ENCODE results near the gene SIX2. TPM values are rescaled to one million over a fixed set of nuclear protein-coding genes. Genes with fewer than 3 reads are reported as not detected.

SIX2 gene
- total RNA-seq, 4 donors from 2014 or later, result 0.14 to 0.32 TPM; not detected in 2

DNA sequence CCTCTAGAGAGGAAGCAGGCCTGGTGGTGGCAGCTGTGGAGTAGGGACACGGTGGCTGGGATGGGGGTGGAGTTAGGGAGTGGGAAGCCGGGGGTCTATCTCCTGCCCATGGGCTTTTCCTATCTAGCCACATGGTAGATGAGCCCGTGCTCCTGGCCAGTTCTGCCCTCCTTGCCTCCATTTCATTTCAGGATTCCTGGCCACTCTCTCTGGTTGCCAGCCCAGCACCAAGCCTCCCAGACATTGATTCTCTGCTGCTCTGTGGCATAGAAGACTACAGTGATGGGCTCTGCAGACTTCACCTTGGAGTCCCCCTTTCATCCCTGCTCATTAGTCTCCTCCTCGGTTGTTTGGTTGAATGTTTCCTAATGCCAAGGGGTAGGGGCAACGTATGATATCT, 48.4 kb downstream of the SIX2 start:
- in situ Hi-C loops (cut with MboI; ENCODE audit: low pct_ligation_motif_present in 1 of 4, low pct_unique_long_range_greater_than_20kb in 1 of 4, low sequenced_read_pairs in 3 of 4), result loop anchor here in 3 of 4 donors (25.0 kb wide), 3 partner anchors 474 to 924 kb away; no protein-coding TSS in a partner anchor
- Histone ChIP-seq H3K4me3 (no peak overlapping the region), H3K4me1 (peaks cover 0 to 2% (median 0%) of the 10 kb centered on the region in 4 donors), H3K27me3 (peaks cover 61% of the 10 kb centered on the region), H3K36me3 (no peaks in the 10 kb centered on the region), H3K9me3 (no peaks in the 10 kb centered on the region), H3K27ac (no peak overlapping the region)
- intact Hi-C loops (cut with DNase I; ENCODE audit: low total_unique reads), result no loop called here
- TF ChIP-seq EP300 (IDR thresholded peaks at IDR 0.05; ENCODE audit: low read depth) (no peak), POLR2AphosphoS5 (IDR thresholded peaks at IDR 0.05) (no peak), POLR2A (IDR thresholded peaks at IDR 0.05) (no peak)
- TF ChIP-seq, protein P1, sequence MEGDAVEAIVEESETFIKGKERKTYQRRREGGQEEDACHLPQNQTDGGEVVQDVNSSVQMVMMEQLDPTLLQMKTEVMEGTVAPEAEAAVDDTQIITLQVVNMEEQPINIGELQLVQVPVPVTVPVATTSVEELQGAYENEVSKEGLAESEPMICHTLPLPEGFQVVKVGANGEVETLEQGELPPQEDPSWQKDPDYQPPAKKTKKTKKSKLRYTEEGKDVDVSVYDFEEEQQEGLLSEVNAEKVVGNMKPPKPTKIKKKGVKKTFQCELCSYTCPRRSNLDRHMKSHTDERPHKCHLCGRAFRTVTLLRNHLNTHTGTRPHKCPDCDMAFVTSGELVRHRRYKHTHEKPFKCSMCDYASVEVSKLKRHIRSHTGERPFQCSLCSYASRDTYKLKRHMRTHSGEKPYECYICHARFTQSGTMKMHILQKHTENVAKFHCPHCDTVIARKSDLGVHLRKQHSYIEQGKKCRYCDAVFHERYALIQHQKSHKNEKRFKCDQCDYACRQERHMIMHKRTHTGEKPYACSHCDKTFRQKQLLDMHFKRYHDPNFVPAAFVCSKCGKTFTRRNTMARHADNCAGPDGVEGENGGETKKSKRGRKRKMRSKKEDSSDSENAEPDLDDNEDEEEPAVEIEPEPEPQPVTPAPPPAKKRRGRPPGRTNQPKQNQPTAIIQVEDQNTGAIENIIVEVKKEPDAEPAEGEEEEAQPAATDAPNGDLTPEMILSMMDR (IDR thresholded peaks at IDR 0.05), result no peak
- DNase-seq, result no peak
- 73 to 79% methylated on average over 5 of the region's 5 CpGs for WGBS, 2 donors (ENCODE audit: low coverage in 1 of 2)

DNA sequence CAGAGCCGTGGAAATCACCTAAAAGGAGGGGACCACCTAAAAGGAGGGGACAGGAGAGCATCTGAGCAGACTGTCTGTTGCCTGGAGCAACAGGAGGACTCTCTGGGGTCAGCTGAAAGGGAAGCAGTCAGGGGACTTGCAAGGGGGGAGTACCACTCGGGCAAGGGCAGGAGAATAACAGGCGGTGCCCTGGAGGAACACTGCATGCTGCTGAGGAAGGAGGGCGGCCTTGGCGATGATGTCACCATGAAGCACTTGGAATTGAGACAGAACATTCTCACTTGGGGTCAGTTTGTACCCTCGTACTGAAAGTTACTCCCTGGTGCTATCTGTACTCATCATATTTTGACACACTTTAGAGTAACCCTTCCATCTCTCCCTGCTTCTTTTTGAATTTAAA, 49.4 kb downstream of the SIX2 start:
- DNase-seq, result no peak
- TF ChIP-seq POLR2AphosphoS5 (IDR thresholded peaks at IDR 0.05) (no peak), POLR2A (IDR thresholded peaks at IDR 0.05) (no peak), EP300 (IDR thresholded peaks at IDR 0.05; ENCODE audit: low read depth) (no peak)
- TF ChIP-seq, protein P1 (IDR thresholded peaks at IDR 0.05), result no peak
- Histone ChIP-seq H3K4me1 (peaks cover 3 to 12% (median 8%) of the 10 kb centered on the region in 4 donors), H3K9me3 (no peaks in the 10 kb centered on the region), H3K4me3 (no peak overlapping the region), H3K27ac (no peak overlapping the region), H3K36me3 (no peaks in the 10 kb centered on the region), H3K27me3 (peaks cover 61% of the 10 kb centered on the region)
- WGBS, 2 donors (ENCODE audit: low coverage in 1 of 2), result 71% methylated on average over 6 of the region's 6 CpGs; no CpG with 5 or more reads in 1 of the 2 donors
- in situ Hi-C loops (cut with MboI; ENCODE audit: low pct_ligation_motif_present in 1 of 4, low pct_unique_long_range_greater_than_20kb in 1 of 4, low sequenced_read_pairs in 3 of 4) (loop anchor here (10.0 to 25.0 kb wide), 4 partner anchors 473 to 923 kb away; no protein-coding TSS in a partner anchor), intact Hi-C loops (cut with DNase I; ENCODE audit: low total_unique reads) (no loop called here)

DNA sequence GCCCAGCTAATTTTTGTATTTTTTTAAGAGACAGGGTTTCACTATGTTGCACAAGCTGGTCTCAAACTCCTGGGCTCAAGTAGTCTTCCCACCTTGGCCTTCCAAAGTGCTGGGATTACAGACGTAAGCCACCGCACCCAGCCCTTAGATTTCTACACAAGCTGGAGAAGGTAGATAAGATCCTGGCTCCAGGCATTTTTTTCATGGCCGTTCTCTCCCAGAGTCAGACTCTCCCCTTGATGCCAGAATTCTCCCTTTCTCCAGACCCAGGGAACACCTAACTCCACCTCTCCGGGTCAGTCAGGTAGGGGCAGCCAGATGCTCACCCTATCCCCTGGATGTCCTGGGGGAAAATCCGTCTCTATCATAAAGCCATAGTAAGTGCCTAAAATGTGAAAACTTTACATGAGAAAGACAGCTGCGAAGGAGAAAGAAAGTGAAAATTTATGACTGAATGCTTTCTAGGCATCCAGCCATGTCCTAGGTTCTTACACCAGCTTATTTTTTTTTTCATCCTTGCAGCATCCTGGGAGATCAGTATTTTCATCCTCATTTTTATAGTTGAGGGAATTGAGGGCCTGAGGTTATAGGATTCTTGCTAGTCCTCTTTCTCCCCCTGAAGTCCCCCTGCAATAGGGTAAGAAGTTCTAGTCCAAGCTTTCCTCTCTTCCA, 51.5 kb downstream of the SIX2 start:
- Histone ChIP-seq H3K27ac (no peak overlapping the region), H3K4me3 (no peak overlapping the region), H3K4me1 (peaks cover 6 to 20% (median 14%) of the 10 kb centered on the region in 4 donors), H3K9me3 (no peaks in the 10 kb centered on the region), H3K27me3 (peaks cover 67% of the 10 kb centered on the region), H3K36me3 (no peaks in the 10 kb centered on the region)
- intact Hi-C loops (cut with DNase I; ENCODE audit: low total_unique reads), result no loop called here
- 68 to 77% methylated on average over 2 to 6 of the region's 6 CpGs for WGBS, 2 donors (ENCODE audit: low coverage in 1 of 2)
- DNase-seq, result no peak
- TF ChIP-seq, protein P1 (IDR thresholded peaks at IDR 0.05), result no peak
- TF ChIP-seq POLR2A (IDR thresholded peaks at IDR 0.05) (no peak), POLR2AphosphoS5 (IDR thresholded peaks at IDR 0.05) (no peak), EP300 (IDR thresholded peaks at IDR 0.05; ENCODE audit: low read depth) (no peak)
- in situ Hi-C loops (cut with MboI; ENCODE audit: low pct_ligation_motif_present in 1 of 4, low pct_unique_long_range_greater_than_20kb in 1 of 4, low sequenced_read_pairs in 3 of 4), result loop anchor here (10.0 to 25.0 kb wide), 4 partner anchors 470 to 920 kb away; no protein-coding TSS in a partner anchor

DNA sequence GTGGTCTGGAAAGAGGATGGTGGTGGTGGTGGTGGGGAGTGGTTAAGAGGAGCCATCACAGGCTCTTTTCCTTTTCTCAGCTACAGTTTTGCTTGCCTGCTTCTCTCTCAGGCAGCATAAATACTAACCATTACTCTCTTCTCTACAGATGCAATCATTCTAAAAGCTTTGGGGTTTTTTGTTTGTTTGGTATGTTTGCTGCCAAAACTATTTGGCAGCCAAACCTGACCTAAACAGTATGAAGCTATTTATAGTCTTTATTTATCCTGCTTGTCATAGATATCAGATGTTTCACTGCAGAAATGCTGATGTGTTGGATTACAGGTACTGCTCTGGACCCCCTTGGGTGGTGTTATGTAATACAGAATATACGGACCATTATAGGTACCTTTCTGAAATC, 52.4 kb downstream of the SIX2 start:
- WGBS, 2 donors (ENCODE audit: low coverage in 1 of 2), result 68% methylated on average over 1 of the region's 1 CpG; no CpG with 5 or more reads in 1 of the 2 donors
- Histone ChIP-seq H3K4me1 (peaks cover 14 to 29% (median 23%) of the 10 kb centered on the region in 4 donors), H3K4me3 (no peak overlapping the region), H3K9me3 (no peaks in the 10 kb centered on the region), H3K27me3 (peaks cover 76% of the 10 kb centered on the region), H3K27ac (no peak overlapping the region), H3K36me3 (no peaks in the 10 kb centered on the region)
- no peak for TF ChIP-seq POLR2A (IDR thresholded peaks at IDR 0.05)
- no peak for TF ChIP-seq POLR2AphosphoS5 (IDR thresholded peaks at IDR 0.05)
- TF ChIP-seq, protein P1 (IDR thresholded peaks at IDR 0.05), result no peak
- TF ChIP-seq EP300 (IDR thresholded peaks at IDR 0.05; ENCODE audit: low read depth), result no peak
- in situ Hi-C loops (cut with MboI; ENCODE audit: low pct_ligation_motif_present in 1 of 4, low pct_unique_long_range_greater_than_20kb in 1 of 4, low sequenced_read_pairs in 3 of 4), result loop anchor here (10.0 to 25.0 kb wide), 4 partner anchors 470 to 920 kb away; no protein-coding TSS in a partner anchor
- intact Hi-C loops (cut with DNase I; ENCODE audit: low total_unique reads), result no loop called here
- no peak for DNase-seq
